ENCODE data around the gene SPSB1. TPM values are rescaled to one million over a fixed set of nuclear protein-coding genes. Genes with fewer than 3 reads are reported as not detected.

Gene SPSB1
- total RNA-seq, 1 donor from 2014 or later = 60.0 TPM

GRCh38 chr1:9413877-9414213 is 121.2 kb downstream of the SPSB1 start:
- no peak for DNase-seq (ENCODE audit: low read depth)
- no peak overlapping the region for H3K4me3 ChIP-seq (ENCODE audit: low read depth, low read length)
- no peaks in the 10 kb centered on the region for H3K27me3 ChIP-seq (ENCODE audit: control insufficient read depth, insufficient read depth, low read length)
- no peaks in the 10 kb centered on the region for H3K36me3 ChIP-seq (ENCODE audit: control insufficient read depth, insufficient read depth, low read length)
- no peak for TF ChIP-seq CTCF (IDR thresholded peaks at IDR 0.05; ENCODE audit: insufficient read depth, low read length, poor library complexity, severe bottlenecking)

GRCh38 chr1:9416506-9416905 is 123.8 kb downstream of the SPSB1 start:
- DNase-seq (ENCODE audit: low read depth) = no peak
- H3K4me3 ChIP-seq (ENCODE audit: low read depth, low read length) = no peak overlapping the region
- H3K36me3 ChIP-seq (ENCODE audit: control insufficient read depth, insufficient read depth, low read length) = no peaks in the 10 kb centered on the region
- H3K27me3 ChIP-seq (ENCODE audit: control insufficient read depth, insufficient read depth, low read length) = peaks cover 4% of the 10 kb centered on the region
- TF ChIP-seq CTCF (IDR thresholded peaks at IDR 0.05; ENCODE audit: insufficient read depth, low read length, poor library complexity, severe bottlenecking) = no peak

GRCh38 chr1:9416918-9417500 is 124.3 kb downstream of the SPSB1 start:
- no peak overlapping the region for H3K4me3 ChIP-seq (ENCODE audit: low read depth, low read length)
- no peak for TF ChIP-seq CTCF (IDR thresholded peaks at IDR 0.05; ENCODE audit: insufficient read depth, low read length, poor library complexity, severe bottlenecking)
- no peak for DNase-seq (ENCODE audit: low read depth)

GRCh38 chr1:9417695-9418094 is 125.0 kb downstream of the SPSB1 start:
- no peaks in the 10 kb centered on the region for H3K36me3 ChIP-seq (ENCODE audit: control insufficient read depth, insufficient read depth, low read length)
- H3K4me3 ChIP-seq (ENCODE audit: low read depth, low read length) = no peak overlapping the region
- TF ChIP-seq CTCF (IDR thresholded peaks at IDR 0.05; ENCODE audit: insufficient read depth, low read length, poor library complexity, severe bottlenecking) = no peak
- H3K27me3 ChIP-seq (ENCODE audit: control insufficient read depth, insufficient read depth, low read length) = peaks cover 5% of the 10 kb centered on the region
- no peak for DNase-seq (ENCODE audit: low read depth)

More at GRCh38 chr1:9416918-9417500, 124.3 kb downstream of the SPSB1 start:
- no peaks in the 10 kb centered on the region for H3K36me3 ChIP-seq (ENCODE audit: control insufficient read depth, insufficient read depth, low read length)
- peaks cover 5% of the 10 kb centered on the region for H3K27me3 ChIP-seq (ENCODE audit: control insufficient read depth, insufficient read depth, low read length)

- no peak for TF ChIP-seq CTCF (IDR thresholded peaks at IDR 0.05; ENCODE audit: insufficient read depth, low read length, poor library complexity, severe bottlenecking)
- no peaks in the 10 kb centered on the region for H3K36me3 ChIP-seq (ENCODE audit: control insufficient read depth, insufficient read depth, low read length)
- no peak overlapping the region for H3K4me3 ChIP-seq (ENCODE audit: low read depth, low read length)
- H3K27me3 ChIP-seq (ENCODE audit: control insufficient read depth, insufficient read depth, low read length) = peaks cover 5% of the 10 kb centered on the region
- no peak for DNase-seq (ENCODE audit: low read depth)
Measured at GRCh38 chr1:9418851-9419250, 126.2 kb downstream of the SPSB1 start.

Other genes with a start within 250 kb of the SPSB1 start
- 0.07 TPM in 1 of 2 replicates, not detected in the other for gene SLC2A5, start 223.3 kb upstream of the SPSB1 start, total RNA-seq
- 6.4 and 9.4 TPM in 2 replicates for gene GPR157, start 163.8 kb upstream of the SPSB1 start, total RNA-seq
- 24.4 and 26.3 TPM in 2 replicates for gene H6PD, start 58.1 kb upstream of the SPSB1 start, total RNA-seq
- 12.0 and 14.2 TPM in 2 replicates for gene SLC25A33, start 246.6 kb downstream of the SPSB1 start, total RNA-seq

Data from kidney epithelial cell (primary cell).